RCC 7860 (cell line): ENCODE data around the gene TMEM63C.

ENCODE experiments used
- DNase-seq: peaks from one replicate; pipeline ENCODE4 v3.0.0-alpha.2; 2015; ENCODE audit warnings: low spot score
- FAIRE-seq: peaks from 2 replicates; lab custom pipeline; 2012; peaks lifted over from hg19 to GRCh38; lab: Jason Lieb, UNC

Gene TMEM63C

GRCh38 chr14:77221241-77221871 is 39.8 kb downstream of the TMEM63C start:
- no peak for FAIRE-seq

GRCh38 chr14:77222546-77223225 is 41.1 kb downstream of the TMEM63C start:
- no peak for DNase-seq
- no peak for FAIRE-seq

More at GRCh38 chr14:77221241-77221871, 39.8 kb downstream of the TMEM63C start:
- no peak for DNase-seq

- DNase-seq (no peak), FAIRE-seq (no peak)
Measured at GRCh38 chr14:77224212-77224611, 42.6 kb downstream of the TMEM63C start.

GRCh38 chr14:77225254-77225653 is 43.7 kb downstream of the TMEM63C start:
- FAIRE-seq (no peak), DNase-seq (no peak)

- FAIRE-seq = no peak
- DNase-seq = no peak
Measured at GRCh38 chr14:77225892-77226557, 44.4 kb downstream of the TMEM63C start.

GRCh38 chr14:77228056-77228455 is 46.5 kb downstream of the TMEM63C start:
- DNase-seq = no peak

GRCh38 chr14:77230914-77231313 is 49.3 kb downstream of the TMEM63C start:
- FAIRE-seq (no peak), DNase-seq (no peak)

More at GRCh38 chr14:77228056-77228455, 46.5 kb downstream of the TMEM63C start:
- no peak for FAIRE-seq

- DNase-seq (no peak), FAIRE-seq (no peak)
Measured at GRCh38 chr14:77231721-77232120, 50.1 kb downstream of the TMEM63C start.

GRCh38 chr14:77236814-77237213 is 55.2 kb downstream of the TMEM63C start:
- no peak for FAIRE-seq
- no peak for DNase-seq

- DNase-seq (no peak), FAIRE-seq (no peak)
Measured at GRCh38 chr14:77238356-77238755, 56.8 kb downstream of the TMEM63C start.

GRCh38 chr14:77238996-77239395 is 57.4 kb downstream of the TMEM63C start:
- FAIRE-seq (no peak), DNase-seq (no peak)

GRCh38 chr14:77239412-77239811 is 57.8 kb downstream of the TMEM63C start:
- FAIRE-seq (no peak), DNase-seq (no peak)

GRCh38 chr14:77240336-77240915 is 58.8 kb downstream of the TMEM63C start:
- DNase-seq = no peak
- no peak for FAIRE-seq

GRCh38 chr14:77241955-77242354 is 60.4 kb downstream of the TMEM63C start:
- FAIRE-seq = no peak

GRCh38 chr14:77242752-77243151 is 61.2 kb downstream of the TMEM63C start:
- DNase-seq (no peak), FAIRE-seq (no peak)

More at GRCh38 chr14:77241955-77242354, 60.4 kb downstream of the TMEM63C start:
- DNase-seq = no peak

- no peak for DNase-seq
- no peak for FAIRE-seq
Measured at GRCh38 chr14:77243853-77244252, 62.3 kb downstream of the TMEM63C start.

- FAIRE-seq (no peak), DNase-seq (no peak)
Measured at GRCh38 chr14:77245820-77246219, 64.2 kb downstream of the TMEM63C start.

- no peak for DNase-seq
- no peak for FAIRE-seq
Measured at GRCh38 chr14:77246784-77247183, 65.2 kb downstream of the TMEM63C start.

- DNase-seq (no peak), FAIRE-seq (no peak)
Measured at GRCh38 chr14:77248666-77249065, 67.1 kb downstream of the TMEM63C start.

- FAIRE-seq (no peak), DNase-seq (no peak)
Measured at GRCh38 chr14:77249286-77249685, 67.7 kb downstream of the TMEM63C start.

GRCh38 chr14:77250927-77251326 is 69.3 kb downstream of the TMEM63C start:
- DNase-seq = no peak
- no peak for FAIRE-seq

GRCh38 chr14:77251870-77252269 is 70.3 kb downstream of the TMEM63C start:
- FAIRE-seq = no peak
- no peak for DNase-seq
